HG03175 (cell line): ENCODE data around the gene SPEM3.

ENCODE experiments used
- ATAC-seq: cut with Tn5 transposase; IDR thresholded peaks from one replicate; pipeline ENCODE4 v1.9.1; 2021; ENCODE audit warnings: mild to moderate bottlenecking, moderate library complexity; ENCODE audit not compliant: unreplicated experiment

The SPEM3 gene

DNA sequence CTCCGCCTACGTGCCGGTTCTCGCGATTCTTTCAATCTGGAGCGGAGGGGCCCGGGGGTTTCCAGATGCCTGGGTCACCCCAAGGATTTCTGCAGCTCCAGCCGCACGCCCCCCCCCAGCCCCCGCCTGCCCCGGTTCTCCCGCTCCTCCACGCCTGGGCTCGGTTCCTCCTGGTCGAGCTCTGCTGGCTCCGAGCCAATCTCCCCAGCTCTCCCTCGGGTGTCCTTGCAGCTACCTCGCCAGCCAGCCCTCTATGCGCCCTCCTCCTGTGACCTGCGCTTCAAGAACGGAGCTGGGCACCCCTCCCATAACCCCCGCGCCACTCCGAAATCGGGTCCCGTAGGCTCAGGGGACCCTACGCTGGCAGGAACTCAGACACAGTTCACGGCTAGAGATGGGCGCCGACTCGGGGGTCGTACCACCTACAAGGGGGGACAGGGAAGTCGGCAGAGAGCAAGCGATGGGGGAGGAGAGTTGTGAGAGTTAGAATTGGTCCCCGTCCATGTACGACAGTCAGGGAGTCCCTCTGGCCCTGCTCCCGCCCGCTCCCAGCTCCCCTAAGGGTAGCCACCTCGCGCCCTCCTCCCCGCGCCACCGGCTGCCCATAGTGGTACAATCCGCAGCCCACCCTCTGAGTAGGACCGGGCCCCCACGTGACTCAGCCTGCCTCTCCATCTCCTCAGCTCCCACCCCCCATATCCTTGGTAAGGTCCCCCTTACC is 11.6 kb downstream of the SPEM3 start:
- no peak for ATAC-seq

- no peak for ATAC-seq
These were observed 12.2 kb downstream of the SPEM3 start for GRCh38 chr17:7440834-7441195.

- no peak for ATAC-seq
These were observed 12.6 kb downstream of the SPEM3 start for GRCh38 chr17:7441266-7441665.

DNA sequence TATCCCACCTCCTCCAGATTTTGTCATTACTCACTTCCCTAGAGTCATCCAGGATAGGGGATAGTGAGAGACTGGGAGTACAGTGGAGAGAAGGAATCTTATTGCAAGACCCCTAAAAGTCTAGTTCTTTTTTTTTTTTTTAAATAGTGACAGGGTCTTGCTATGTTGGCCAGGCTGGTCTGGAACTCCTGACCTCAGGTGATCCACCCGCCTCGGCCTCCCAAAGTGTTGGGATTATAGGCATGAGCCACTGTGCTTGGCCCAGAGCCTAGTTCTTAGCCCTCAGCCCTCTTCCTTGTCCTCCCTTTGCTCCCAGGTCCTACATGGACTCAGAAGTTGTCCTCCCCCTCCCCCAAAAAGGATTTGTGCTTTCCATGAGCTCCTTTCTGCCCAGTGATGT is 13.5 kb downstream of the SPEM3 start:
- no peak for ATAC-seq

GRCh38 chr17:7443499-7444485 is 15.1 kb downstream of the SPEM3 start:
- no peak for ATAC-seq

GRCh38 chr17:7444682-7445618 is 16.3 kb downstream of the SPEM3 start, which contains the start of gene CHRNB1:
TSS of gene CHRNB1 (plus strand) at chr17:7445061. CDS start at chr17:7445128, 67 bp downstream.
- ATAC-seq: no peak

- no peak for ATAC-seq
These were observed 16.9 kb downstream of the SPEM3 start for GRCh38 chr17:7445619-7445968.

GRCh38 chr17:7448461-7448860 is 19.8 kb downstream of the SPEM3 start:
- no peak for ATAC-seq

GRCh38 chr17:7459961-7460545 is 31.4 kb downstream of the SPEM3 start:
- no peak for ATAC-seq

GRCh38 chr17:7460850-7461660 is 32.4 kb downstream of the SPEM3 start:
- no peak for ATAC-seq

DNA sequence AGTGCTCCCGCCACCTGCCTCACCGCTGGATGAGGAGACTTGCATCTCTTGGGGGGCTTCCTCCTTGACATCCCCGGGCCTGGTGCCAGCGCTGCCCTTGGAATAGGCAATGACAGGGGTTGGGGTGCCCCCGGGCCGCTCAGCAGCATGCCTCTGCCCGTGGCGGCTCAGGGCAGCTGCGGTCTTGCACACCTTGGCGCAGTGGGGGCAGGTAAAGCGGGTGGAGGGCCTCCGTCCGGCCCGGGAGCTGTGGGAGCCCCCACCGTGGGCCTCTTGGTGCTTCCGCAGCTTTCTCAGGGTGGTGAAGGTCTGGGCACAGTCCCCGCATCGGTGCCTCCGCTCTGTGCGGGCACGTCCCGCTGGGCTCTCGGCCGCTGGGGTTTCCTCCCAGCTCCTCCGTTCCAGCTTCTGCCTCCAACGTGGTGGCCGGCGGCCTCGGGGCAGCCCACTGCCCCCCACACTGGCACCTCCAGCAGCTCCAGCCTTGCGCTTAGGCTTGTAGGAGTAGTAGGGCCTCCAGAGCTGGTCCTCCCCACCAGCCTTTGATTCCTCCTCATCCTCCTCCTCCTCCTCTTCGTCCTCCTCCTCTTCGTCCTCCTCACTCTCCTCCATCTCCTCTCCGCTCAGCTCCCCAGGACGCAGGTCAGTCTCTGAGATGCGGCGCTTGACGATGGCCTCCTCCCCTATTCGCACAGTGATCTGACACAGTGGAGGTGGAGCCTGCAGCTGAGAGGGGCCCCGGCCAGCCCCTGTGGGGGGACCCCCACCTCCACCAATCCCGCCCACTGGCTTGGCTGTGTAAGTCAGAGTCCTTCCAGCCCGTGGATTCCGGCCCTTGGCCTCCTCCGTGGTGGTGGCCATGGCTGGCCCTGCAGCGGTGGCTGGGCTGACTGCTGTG is 34.1 kb downstream of the SPEM3 start:
- no peak for ATAC-seq

GRCh38 chr17:7463372-7463846 is 34.8 kb downstream of the SPEM3 start:
- ATAC-seq: no peak

DNA sequence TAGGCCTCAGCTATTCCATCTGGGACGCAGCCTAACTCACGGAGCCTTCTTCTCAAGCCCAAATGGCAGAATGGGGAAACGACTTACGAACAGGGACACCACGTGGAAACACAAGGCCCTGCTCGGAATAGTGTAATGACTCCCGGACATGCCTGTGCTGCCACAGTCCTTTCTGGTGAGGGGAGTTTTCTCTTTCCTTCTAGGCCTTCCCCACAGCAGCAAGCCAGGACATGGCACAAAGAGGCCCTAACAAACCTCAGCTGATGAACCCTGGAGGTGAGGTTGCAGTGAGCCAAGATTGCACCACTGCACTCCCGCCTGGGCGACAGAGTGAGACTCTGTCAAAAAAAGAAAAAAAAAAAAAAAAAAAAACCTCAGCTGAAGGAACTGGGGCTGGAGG is 35.4 kb downstream of the SPEM3 start:
- no peak for ATAC-seq

GRCh38 chr17:7465597-7466275 is 37.1 kb downstream of the SPEM3 start:
- no peak for ATAC-seq

DNA sequence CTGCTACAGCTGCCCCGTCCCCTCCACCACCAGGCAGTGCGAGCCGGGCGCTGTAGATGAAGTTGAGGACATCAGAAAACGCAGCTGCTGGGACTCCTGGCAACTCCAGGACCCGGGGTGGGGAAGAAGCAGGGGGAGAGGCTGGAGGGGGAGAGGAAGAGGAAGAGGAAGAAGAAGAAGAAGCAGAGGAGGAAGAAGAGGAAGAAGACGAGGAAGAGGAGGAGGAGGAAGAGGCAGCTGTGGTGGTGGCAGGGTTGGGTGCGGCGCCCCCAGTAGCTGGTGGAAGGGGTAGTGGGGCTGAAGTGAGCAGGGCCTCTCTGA is 37.6 kb downstream of the SPEM3 start:
- ATAC-seq: no peak

DNA sequence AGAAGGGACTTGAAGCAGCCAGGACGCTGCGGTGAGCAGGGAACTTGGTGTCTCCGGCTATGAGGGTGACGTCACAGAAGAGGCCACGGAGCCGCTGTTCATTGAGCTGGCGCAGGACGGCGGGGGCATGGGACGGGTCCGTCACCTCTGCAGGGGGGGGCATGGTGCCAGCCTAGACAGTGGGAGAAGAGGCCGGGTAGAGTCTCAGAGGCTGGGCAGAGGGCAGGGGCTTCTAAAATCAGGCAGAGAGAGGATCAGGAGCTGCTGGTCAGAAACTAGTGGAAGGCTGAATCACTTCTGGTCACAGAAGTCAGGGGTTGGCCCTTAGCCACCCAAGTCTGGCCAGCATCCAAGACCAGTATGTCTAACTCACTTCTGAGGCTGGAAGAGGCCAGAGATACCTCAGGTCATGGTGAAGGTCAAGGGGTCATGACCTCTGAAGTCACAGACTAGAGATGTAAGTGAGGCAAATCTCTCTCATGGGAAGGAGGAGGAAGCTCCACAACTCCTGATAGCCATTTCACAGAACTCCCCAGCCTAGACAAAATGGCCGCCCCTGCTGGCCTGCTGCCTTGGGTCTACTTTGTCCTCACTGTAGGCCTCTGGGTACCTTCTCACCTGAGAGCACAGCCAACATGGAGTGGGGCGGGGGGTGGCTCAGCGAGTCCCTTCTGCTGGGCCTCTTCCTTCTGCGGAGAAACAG is 38.1 kb downstream of the SPEM3 start:
- no peak for ATAC-seq

GRCh38 chr17:7467498-7467897 is 38.8 kb downstream of the SPEM3 start:
- no peak for ATAC-seq

- no peak for ATAC-seq
These were observed 39.6 kb downstream of the SPEM3 start for GRCh38 chr17:7468290-7468689.
